ENCODE data around the gene RPS8.
"Not testable (repeated sequence)": the region's sequence is repeated elsewhere in the genome, so short reads cannot be mapped to it uniquely, and the experiment has no call there.

Gene RPS8

DNA sequence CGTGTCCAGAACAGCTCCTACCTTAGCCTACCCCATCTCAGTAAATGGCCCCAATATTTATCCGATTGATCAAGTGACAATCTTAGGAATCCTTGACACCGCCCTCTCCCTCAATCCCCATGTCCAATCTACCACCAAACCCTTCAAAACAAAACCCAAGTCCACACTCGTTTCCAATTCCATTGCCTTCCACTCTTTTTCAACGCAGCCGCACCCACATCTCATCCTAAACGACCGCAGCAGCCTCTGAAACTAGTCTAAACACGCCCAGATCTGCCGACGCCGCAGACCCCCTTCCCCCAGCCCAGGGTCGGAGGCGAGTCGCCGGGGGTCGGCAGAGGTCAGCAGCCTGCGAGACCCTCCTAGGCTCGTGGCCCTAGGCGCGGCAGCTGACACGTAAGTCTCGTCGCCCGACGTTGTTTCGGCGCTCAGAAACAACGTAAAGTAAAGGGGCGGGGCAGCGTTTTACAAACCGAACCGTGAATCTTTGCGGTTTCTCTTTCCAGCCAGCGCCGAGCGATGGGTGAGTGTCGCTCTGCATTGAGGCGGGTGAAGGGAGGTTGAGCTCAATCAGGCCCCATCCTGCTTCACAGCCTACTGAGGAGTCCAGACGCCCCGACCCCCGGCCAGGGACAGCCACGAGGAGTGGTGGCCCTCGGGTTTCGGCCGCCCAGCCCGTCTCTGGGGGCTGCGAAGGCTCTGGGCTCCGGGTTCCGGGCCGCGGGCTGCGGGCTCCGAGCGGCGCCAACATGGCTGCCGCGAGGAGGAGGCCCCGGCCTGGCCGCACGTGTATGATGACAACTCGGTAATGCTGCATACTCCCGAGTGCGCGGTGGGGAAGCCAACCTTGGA lies at the start of gene RPS8:
Gene RPS8 (plus strand): TSS at position 463 of the 852 bp plus-strand sequence. CDS start 57 bp downstream, at position 520.
- DNase-seq, result peak; percentile 89 to 91

DNA sequence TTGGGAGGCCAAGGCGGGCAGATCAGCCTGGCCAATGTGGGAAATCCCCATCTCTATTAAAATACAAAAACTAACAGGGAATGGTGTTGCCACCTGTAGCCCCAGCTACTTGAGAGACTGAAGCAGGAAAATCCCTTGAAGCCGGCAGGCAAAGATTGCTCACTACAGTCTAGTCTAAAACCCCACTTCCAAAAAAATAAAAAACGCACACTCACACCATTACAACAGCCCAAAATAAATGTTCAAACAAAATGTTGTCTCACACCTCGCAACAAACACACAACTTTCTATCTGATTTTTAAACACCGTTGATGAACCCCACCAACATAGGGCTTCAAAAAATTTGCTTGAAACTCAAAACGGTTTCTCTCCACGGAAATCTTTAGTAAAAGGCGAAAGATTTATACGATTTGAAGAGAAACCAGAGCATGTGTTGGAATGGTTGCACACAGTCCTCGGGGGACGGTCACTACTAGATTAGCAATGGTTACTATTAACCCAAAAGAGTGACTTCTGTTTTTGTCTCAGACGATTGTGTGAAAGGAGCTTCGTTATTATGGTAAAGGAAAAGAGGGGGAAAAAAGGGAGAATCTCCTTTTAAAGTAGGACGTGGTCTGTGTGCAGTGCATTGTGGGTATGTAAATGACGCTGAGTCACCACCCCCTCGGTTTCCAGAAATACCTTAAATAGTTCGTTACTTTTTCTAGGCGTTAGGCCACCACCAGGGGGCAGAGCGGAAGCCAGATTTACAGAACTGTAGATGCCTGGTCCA lies 44.4 kb upstream of the RPS8 start, which contains the start of gene RNU5D-1:
Gene RNU5D-1 (minus strand): TSS at position 430 of the 772 bp plus-strand sequence.
- DNase-seq, result peak; percentile 92 to 95

DNA sequence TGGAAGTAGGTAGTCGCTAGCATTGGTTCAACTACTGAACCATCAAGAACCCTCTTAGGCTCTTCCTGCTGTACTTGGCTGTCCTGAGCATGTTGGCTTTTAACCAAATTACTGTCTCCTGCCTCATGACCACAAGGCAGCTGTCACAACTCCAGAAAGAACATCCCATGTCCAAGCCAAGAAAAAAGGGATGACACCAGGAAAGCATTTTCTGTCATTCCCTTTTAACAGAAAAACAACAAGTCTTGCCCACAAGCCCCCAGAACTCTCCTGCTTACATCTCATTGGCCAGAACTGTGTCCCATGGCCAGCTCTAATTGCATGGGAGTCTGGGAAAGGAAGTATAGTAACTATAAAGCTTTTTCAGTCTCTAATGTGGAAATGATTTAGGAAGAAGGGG lies 42.0 kb upstream of the RPS8 start:
- DNase-seq, result no peak

DNA sequence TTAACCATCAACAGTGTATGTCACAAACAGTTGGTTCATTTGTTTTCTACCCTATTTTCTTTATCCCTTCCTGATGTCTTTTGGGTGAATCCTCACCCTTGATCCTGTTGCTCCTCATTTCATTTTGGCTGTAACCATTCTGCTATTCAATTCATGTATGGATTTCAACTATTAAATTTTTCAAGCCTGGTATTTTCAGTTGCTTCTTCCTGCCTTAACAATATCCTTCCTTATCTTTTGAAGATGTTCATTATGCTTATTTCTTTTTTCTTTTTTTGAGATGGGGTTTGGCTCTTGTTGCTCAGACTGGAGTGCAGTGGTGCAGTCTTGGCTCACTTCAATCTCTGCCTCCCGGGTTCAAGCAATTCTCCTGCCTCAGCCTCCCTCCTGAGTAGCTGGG lies 41.6 kb upstream of the RPS8 start:
- no peak for DNase-seq

DNA sequence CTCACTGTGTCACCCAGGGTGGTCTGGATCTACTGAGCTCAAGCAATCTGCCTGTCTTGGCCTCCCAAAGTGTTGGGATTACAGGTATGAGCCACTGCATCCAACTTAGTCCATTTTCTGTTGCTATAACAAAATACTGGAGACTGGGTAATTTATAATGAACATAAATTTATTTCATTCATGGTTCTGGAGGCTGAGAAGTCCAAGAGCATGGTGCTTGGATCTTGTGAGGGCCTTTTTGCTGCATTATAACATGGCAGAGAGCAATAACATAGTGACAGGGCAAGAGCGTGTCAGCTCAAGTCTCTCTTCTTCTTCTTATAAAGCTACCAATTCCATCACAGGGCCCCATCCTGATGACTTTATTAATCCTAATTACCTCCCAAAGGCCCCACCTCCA lies 39.3 kb upstream of the RPS8 start:
- no peak for DNase-seq

DNA sequence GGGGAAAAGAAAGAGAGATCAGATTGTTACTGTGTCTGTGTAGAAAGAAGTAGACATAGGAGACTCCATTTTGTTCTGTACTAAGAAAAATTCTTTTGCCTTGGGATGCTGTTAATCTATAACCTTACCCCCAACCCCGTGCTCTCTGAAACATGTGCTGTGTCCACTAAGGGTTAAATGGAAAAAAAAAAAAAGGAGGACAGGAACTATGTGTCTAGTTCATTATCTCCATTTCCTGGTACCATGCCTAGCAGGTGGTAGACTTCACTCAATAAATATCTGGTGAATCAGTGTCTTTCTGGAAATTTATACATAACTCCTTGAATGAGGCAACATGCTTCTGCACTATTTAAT lies 36.4 kb upstream of the RPS8 start:
- DNase-seq, result not testable (repeated sequence)

DNA sequence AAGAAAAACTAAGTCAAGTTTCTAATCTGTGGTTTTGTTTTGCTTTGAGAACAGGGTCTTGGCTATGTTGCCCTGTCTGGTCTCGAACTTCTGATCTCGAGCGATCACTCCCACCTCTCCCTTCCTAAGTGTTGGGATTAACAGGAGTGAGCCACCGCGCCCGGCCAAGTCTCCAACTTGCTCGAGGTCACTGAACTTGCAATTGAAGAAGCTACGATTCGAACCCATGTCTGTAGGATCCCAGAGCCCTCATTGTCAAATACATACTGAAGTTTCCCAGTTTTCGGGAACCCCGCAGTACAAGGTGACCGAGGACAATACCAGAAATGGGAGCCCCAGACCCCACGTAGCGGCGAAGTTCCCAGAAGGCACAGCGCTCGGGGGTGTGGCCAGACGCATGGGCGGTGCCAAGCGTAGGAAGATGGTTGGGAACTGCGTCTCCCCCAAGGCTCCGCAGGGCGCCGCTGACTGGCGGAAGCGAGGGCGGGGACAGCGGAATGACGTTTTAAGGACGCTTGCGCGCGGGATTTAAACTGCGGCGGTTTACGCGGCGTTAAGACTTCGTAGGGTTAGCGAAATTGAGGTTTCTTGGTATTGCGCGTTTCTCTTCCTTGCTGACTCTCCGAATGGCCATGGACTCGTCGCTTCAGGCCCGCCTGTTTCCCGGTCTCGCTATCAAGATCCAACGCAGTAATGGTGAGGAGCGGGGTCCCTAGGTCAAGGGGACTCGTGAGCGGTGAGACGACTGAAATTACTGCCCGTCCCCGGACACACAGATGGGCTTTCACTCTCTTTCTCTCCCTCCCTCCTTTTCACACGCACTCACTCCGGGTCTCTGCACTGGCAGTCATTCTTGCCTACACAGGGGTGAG lies 35.8 kb upstream of the RPS8 start, which contains the start of gene KIF2C:
Gene KIF2C (plus strand): TSS at position 531 of the 872 bp plus-strand sequence. CDS start 96 bp downstream, at position 627.
- peak; percentile 96 to 97 for DNase-seq

DNA sequence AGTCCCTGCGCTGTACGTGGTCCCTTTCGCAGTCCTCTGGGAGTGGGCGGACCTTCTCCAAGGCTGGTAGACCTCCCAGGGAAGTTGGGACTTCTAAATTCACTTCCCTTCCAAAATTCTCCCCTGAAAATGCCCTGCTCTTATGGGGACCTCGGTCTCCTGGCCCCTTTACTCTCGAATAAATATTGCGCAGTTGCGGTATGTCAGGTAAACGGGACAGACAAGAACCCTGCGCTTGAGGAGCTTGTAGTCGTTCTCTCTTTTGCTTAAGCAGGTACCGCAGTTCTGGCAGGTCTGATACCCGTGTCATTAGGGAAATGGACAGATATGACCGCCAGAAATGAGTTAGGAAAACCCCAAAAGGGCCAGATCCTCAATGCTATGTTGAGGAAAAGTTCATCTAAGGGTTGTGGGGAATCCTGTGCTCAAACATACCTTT lies 35.1 kb upstream of the RPS8 start:
- DNase-seq, result no peak

DNA sequence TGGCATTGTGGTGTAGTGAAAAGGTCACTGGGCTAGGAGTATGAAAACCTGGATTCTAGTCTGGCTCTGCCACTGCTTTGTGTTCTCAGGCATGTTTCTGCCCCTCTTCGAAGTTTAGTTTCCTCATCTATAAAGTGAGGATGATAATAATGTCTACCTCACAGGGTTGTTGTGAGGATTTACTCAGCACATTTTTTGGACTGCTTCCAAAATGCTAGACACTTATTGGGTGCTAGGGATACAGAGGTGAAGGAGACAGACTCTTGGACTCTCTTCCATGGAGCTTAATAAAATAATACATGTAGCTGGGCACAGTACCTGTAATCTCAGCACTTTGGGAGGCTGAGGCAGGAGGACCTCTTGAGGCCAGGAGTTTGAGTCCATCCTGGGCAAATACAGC lies 32.1 kb upstream of the RPS8 start:
- no peak for DNase-seq

DNA sequence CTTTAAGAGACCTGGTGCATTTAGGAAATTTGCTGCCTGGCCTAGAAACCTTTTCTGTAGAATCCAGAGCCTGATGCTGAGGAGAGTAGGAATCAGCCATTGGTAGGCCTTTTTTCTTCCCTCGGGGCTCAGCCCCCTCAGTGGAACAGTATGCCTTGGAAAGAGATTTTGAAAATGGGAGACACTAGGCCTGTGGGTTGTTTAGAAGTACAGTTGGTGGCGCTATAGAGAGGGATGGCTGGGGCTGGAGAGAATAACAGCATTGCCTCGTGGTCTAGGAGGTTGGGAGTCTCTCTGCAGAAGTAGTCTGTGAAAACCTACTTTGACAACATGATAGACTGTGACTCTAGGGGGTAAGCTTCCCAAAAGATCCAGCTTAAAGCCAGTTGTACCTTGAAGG lies 27.5 kb upstream of the RPS8 start:
- DNase-seq, result no peak

DNA sequence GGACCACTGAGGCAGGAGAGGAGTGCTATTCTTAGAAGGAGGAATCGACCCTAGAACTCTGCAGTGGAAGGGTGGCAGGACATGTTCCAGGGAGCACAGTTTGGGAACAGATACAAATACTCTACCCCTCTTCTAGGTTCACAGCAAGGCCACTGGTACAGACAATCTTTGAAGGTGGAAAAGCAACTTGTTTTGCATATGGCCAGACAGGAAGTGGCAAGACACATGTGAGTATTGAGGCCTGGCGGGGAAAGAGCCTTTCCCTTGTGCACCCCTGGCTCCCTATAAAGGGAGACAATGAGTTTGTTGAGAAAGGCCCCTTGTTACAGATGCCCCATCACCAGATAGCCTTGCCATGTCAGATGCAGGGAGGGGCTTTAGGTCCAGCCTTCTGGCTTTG lies 17.9 kb upstream of the RPS8 start:
- DNase-seq, result no peak

DNA sequence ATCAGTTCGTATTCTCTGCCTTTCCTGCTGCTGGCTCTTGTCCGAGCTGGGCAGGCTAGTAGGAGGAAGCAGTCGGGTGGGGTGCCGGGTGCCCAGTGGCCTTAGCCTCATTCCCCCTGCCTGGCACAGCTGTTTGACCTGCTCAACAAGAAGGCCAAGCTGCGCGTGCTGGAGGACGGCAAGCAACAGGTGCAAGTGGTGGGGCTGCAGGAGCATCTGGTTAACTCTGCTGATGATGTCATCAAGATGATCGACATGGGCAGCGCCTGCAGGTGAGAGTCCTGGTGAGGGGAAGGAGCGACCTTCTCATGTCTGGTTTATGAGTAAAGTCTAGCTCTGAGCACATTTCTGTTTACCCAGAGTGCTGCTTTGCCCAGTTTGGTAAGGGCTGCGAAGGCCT lies 16.3 kb upstream of the RPS8 start:
- DNase-seq, result no peak

DNA sequence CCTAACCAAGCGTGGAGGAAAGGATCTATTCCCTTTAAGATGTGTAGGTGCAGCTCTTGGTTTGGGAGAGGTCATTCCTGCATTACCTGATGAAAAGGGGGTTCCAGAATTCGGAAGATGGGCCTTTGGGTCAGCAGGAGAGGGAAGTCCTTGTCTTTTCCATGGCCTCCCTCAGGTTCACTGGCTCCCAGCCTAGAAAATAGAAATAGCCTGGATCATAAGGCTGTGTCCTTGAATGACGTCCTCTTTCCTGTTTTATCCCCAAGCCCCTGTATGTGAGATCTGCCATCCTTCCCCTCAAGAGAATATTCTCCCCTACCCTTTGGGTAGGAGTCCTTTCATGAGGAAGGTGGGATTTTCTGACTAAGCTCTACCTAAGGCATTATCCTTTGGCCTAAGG lies 14.5 kb upstream of the RPS8 start:
- DNase-seq, result no peak

DNA sequence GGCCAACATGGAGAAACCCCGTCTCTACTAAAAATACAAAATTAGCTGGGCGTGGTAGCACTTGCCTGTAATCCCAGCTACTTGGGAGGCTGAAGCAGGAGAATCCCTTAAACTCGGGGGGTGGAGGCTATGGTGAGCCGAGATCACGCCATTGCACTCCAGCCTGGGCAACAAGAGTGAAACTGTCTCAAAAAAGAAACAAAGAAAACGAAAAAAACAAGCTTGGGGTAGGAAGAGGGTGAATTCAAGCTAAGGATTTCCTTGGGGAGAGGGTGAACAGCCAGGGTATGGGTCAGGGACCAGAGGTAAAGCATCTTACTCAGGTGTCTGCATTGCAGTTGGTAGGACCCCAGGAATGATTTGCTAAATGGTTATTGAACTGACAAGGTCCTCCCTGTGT lies 8.9 kb upstream of the RPS8 start:
- not testable (repeated sequence) for DNase-seq

DNA sequence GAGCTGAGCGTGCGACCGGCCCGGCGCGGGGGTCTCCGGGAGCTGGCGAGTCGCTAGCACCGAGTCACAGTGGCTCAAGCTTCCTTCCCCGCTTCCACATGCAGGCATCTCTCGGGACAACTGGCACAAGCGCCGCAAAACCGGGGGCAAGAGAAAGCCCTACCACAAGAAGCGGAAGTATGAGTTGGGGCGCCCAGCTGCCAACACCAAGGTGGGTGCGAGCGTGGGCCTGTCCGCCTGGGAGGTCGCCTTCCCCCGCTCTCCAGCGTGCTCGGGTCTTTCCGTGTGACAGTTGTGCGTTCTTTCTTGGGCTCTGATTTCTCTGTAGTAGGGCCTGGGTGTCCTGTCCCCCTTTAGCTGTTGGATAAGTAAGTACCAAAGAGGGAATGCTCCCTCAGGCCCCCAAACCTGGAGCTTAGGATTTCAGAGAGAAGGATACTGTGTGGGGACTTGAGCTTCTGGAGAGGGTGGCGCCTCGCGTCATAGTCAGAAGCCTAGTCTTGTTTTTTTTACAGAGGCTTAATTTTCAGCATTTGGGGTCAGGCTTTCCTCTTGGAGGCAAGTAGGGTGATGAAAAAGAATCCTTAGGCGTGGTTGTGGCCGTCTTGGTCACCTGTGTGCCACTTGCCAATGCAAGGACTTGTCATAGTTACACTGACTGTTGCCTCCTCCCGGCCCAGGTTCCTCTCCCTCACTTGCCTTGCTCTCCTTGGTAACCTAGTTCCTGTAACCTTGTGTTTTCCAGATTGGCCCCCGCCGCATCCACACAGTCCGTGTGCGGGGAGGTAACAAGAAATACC lies 790 bp downstream of the RPS8 start:
- peak; percentile 30 to 51 for DNase-seq

DNA sequence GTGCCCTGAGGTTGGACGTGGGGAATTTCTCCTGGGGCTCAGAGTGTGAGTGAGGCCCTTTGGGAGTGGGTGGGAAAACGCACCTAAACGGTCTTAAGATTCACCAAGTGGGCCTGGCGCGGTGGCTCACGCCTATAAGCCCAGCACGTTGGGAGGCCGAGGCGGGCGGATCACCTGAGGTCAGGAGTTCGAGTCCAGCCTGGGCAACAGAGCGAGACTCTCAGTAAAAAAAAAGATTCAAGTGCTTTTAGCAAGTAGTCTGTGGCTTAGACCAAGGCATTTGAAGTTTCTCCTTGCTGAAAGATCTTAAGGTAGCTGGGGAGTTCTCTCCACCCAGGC lies 1.4 kb downstream of the RPS8 start:
- no peak for DNase-seq

DNA sequence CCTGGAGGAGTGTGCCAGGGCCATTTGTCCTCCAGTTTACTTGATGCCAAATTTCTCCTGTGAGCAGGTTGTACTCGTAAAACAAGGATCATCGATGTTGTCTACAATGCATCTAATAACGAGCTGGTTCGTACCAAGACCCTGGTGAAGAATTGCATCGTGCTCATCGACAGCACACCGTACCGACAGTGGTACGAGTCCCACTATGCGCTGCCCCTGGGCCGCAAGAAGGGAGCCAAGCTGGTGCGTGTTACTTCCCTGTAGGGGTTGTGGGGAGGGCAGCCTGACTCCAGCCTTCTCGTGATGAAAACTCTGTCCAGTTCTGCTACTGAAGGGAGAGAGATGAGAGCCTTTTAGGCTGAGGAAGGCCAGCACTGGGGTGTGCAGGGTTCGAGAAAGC lies 2.2 kb downstream of the RPS8 start:
- DNase-seq, result no peak

DNA sequence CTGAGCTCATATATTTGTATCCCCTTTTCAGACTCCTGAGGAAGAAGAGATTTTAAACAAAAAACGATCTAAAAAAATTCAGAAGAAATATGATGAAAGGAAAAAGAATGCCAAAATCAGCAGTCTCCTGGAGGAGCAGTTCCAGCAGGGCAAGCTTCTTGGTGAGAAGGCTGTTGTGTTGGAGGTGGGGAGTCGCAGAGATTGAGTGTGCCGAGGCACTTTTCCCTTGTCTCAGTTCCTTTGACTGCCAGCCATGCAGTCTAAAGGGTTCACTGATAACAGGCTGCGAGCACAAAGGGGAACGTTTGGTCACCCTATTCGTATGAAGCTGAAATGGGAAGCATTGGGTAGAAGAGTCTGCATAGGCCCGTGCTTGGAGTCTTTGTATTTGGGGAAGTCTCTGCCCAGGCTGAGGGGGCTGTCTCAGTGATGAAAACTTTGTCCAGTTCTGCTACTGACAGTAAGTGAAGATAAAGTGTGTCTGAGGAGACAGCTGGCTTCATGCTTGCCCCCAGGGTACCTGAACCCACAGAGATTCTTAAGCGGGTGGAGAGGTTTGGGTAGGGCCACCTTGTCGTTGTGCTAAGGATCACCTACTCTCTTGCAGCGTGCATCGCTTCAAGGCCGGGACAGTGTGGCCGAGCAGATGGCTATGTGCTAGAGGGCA lies 2.8 kb downstream of the RPS8 start:
- DNase-seq, result no peak

DNA sequence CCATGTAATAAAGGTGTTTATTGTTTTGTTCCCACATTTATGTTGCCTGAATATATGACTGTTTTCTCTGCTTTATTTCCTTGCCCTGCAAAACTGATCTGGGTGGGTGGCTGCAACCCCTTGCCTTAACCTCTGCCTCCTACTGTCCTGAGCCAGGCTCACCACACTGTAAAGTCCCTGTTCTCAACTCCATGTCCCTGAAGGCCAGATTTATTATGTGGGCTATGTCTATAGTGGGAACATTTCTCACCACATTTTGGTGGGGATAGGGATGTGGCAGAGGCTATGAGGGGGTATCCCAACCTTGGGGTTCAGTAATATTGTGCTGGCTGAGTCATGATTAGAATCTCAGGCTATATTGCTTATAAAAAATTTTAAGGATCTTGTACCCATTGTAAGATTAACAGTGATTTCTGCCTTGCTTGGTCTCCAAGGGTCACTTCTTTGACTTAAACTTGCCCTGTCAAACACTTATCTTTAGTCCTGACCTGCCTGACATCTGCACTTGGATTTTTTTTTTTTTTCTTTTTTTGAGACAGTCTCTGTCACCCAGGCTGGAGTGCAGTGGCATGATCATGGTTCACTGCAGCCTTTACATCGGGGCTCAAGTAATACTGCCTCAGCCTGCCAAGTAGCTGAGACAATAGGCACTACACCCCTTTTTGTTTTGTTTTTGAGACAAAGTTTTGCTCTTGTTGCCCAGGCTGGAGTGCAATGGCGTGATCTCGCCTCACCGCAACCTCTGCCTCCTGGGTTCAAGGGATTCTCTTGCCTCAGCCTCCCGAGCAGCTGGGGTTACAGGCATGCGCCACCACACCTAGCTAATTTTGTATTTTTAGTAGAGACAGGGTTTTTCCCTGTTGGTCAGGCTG lies 3.6 kb downstream of the RPS8 start:
- no peak for DNase-seq

DNA sequence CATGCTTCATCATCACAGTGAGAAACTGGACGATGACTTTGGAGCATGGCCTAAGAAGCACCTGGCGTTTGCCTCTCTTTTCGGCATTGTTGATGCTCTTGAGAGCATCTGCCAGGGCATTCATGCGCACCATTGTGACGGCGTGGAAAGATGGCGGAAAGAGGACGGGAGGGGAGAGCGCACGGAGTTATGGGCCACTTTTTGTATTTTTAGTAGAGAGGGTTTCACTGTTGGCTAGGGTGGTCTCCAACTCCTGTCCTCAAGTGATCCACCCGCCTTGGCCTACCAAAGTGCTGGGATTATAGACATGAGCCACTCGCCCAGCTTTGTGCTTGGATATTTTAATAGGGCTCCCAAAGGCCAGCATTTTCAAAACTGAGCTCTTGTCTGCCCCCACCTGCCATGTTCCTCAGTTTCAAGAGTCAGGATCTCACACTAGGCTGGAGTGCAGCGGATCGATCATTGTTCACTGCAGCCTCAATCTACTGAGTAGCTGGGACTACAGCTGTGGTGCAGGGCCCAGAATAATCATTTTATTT lies 5.3 kb downstream of the RPS8 start:
- DNase-seq, result no peak
